AG04450 (cell line): ENCODE results near the gene E2F2. TPM values are rescaled to one million over a fixed set of nuclear protein-coding genes. Genes with fewer than 3 reads are reported as not detected.
"Not testable (repeated sequence)": the region's sequence is repeated elsewhere in the genome, so short reads cannot be mapped to it uniquely, and the experiment has no call there.

Source experiments
- CTCF ChIA-PET: fragments of 300-600, 350-600 bp; formaldehyde crosslinking; extraction: SDS; loops from one replicate; lab custom pipeline; 2022; ENCODE audit warnings: antibody characterized with exemption, inconsistent platforms; lab: Charles Lee
- POLR2A ChIA-PET: fragments of 350-600 bp; formaldehyde crosslinking; extraction: SDS; loops from one replicate; lab custom pipeline; 2021; ENCODE audit warnings: antibody characterized with exemption, inconsistent platforms; lab: Yijun Ruan, JAX
- DNase-seq: peaks from one replicate; pipeline ENCODE4 v3.0.0-alpha.2; 2011; ENCODE audit warnings: low read depth, low spot score
- H3K27ac ChIP-seq: one replicate; pipeline ENCODE4 v1.5.1; 2012; ENCODE audit warnings: low read depth, low read length, control low read depth
- H3K27me3 ChIP-seq: one replicate; pipeline ENCODE4 v1.6.0; 2012; ENCODE audit warnings: low read length; ENCODE audit not compliant: control insufficient read depth, insufficient read depth
- H3K4me3 ChIP-seq: 2 replicates; pipeline ENCODE4 v1.5.1; 2011; ENCODE audit warnings: mild to moderate bottlenecking, low read depth, low read length, control low read depth
- H3K9me3 ChIP-seq: 2 replicates; pipeline ENCODE4 v1.5.1; 2012; ENCODE audit warnings: low read length; ENCODE audit not compliant: control insufficient read depth, insufficient read depth
- CTCF ChIP-seq: IDR thresholded peaks from 2 replicates; pipeline ENCODE4 v1.5.1; 2011; ENCODE audit warnings: low read depth, low read length, control low read depth, inconsistent platforms
- polyA plus RNA-seq: library from polyadenylated mRNA; depleted of rRNA; stranded (reverse); fragments of >200 nt; gene quantifications from 2 replicates; pipeline ENCODE4 v1.2.3, GENCODE V29; 2011

E2F2 gene
- polyA plus RNA-seq, 1 experiment = 0.06 TPM

- no peak for TF ChIP-seq CTCF
- ChIA-PET CTCF (interaction anchor here (4.8 kb wide), 1 partner anchor 9 kb away, joined by 40 read pairs; no protein-coding TSS in a partner anchor), POLR2A (no interaction called here)
- Histone ChIP-seq H3K27ac (no peak overlapping the region), H3K27me3 (no peaks in the 10 kb centered on the region), H3K9me3 (no peaks in the 10 kb centered on the region), H3K4me3 (no peak overlapping the region)
- DNase-seq = no peak
These were observed 25.2 kb downstream of the E2F2 start for GRCh38 chr1:23505851-23506250.

- H3K27ac ChIP-seq, H3K27me3 ChIP-seq, H3K4me3 ChIP-seq, POLR2A ChIA-PET, DNase-seq, H3K9me3 ChIP-seq: not testable (repeated sequence)
- CTCF ChIA-PET = interaction anchor here (0.8 kb wide), 1 partner anchor 20 kb away, joined by 4 read pairs; no protein-coding TSS in a partner anchor
These were observed 26.9 kb downstream of the E2F2 start for GRCh38 chr1:23504156-23504555.

- POLR2A ChIA-PET = no interaction called here
- H3K27ac ChIP-seq = no peak overlapping the region
- DNase-seq = no peak
- no peak overlapping the region for H3K4me3 ChIP-seq
- no peaks in the 10 kb centered on the region for H3K9me3 ChIP-seq
- CTCF ChIA-PET = no interaction called here
- TF ChIP-seq CTCF = no peak
- H3K27me3 ChIP-seq = no peaks in the 10 kb centered on the region
These were observed 28.1 kb downstream of the E2F2 start for GRCh38 chr1:23502951-23503350.

- no peak for TF ChIP-seq CTCF
- Histone ChIP-seq H3K27me3 (no peaks in the 10 kb centered on the region), H3K27ac (no peak overlapping the region), H3K4me3 (no peak overlapping the region), H3K9me3 (no peaks in the 10 kb centered on the region)
- ChIA-PET POLR2A (no interaction called here), CTCF (interaction anchor here (1.1 to 1.4 kb wide), 2 partner anchors 39 to 137 kb away, joined by 5 to 6 read pairs; no protein-coding TSS in a partner anchor)
- DNase-seq = no peak
These were observed 30.6 kb downstream of the E2F2 start for GRCh38 chr1:23500466-23500865.

GRCh38 chr1:23497777-23498439, 33.1 kb downstream of the E2F2 start:
- Histone ChIP-seq H3K9me3 (no peaks in the 10 kb centered on the region), H3K27ac (no peak overlapping the region), H3K27me3 (peaks cover 3% of the 10 kb centered on the region), H3K4me3 (no peak overlapping the region)
- CTCF ChIA-PET = interaction anchor here (0.6 to 6.2 kb wide), 32 partner anchors 9 to 409 kb away, joined by 3 to 142 read pairs (median 8); partner anchors contain the start of genes ASAP3, E2F2 and RPL11
- POLR2A ChIA-PET = interaction anchor here (0.5 to 1.3 kb wide), 4 partner anchors 14 to 194 kb away, joined by 3 to 7 read pairs (median 4); partner anchors contain the start of genes ASAP3 and RPL11
- TF ChIP-seq CTCF = no peak
- no peak for DNase-seq
